ENCODE results near the gene IGFN1. TPM values are rescaled to one million over a fixed set of nuclear protein-coding genes. Genes with fewer than 3 reads are reported as not detected.

IGFN1 gene
- total RNA-seq, 4 donors from 2014 or later, result 0.14 TPM; not detected in 3

GRCh38 chr1:201222125-201222524 is 31.5 kb downstream of the IGFN1 start:
- no peaks in the 10 kb centered on the region for H3K36me3 ChIP-seq
- no peak overlapping the region for H3K27ac ChIP-seq
- H3K9me3 ChIP-seq, result no peaks in the 10 kb centered on the region
- in situ Hi-C loops (cut with MboI; ENCODE audit: low pct_ligation_motif_present in 1 of 4, low pct_unique_long_range_greater_than_20kb in 1 of 4, low sequenced_read_pairs in 3 of 4) (loop anchor here in 1 of 4 donors (10.0 kb wide), 1 partner anchor 77 kb away; no protein-coding TSS in a partner anchor), intact Hi-C loops (cut with DNase I; ENCODE audit: low total_unique reads) (loop anchor here (10.0 kb wide), 1 partner anchor 247 kb away; no protein-coding TSS in a partner anchor)
- TF ChIP-seq POLR2A (IDR thresholded peaks at IDR 0.05), result no peak
- no peak for TF ChIP-seq POLR2AphosphoS5 (IDR thresholded peaks at IDR 0.05)
- no peak for TF ChIP-seq EP300 (IDR thresholded peaks at IDR 0.05; ENCODE audit: low read depth)
- TF ChIP-seq, protein P1, sequence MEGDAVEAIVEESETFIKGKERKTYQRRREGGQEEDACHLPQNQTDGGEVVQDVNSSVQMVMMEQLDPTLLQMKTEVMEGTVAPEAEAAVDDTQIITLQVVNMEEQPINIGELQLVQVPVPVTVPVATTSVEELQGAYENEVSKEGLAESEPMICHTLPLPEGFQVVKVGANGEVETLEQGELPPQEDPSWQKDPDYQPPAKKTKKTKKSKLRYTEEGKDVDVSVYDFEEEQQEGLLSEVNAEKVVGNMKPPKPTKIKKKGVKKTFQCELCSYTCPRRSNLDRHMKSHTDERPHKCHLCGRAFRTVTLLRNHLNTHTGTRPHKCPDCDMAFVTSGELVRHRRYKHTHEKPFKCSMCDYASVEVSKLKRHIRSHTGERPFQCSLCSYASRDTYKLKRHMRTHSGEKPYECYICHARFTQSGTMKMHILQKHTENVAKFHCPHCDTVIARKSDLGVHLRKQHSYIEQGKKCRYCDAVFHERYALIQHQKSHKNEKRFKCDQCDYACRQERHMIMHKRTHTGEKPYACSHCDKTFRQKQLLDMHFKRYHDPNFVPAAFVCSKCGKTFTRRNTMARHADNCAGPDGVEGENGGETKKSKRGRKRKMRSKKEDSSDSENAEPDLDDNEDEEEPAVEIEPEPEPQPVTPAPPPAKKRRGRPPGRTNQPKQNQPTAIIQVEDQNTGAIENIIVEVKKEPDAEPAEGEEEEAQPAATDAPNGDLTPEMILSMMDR (IDR thresholded peaks at IDR 0.05), result no peak
- DNase-seq, result peak; percentile 29
- no peak overlapping the region for H3K4me3 ChIP-seq
- peaks cover 0 to 7% (median 0%) of the 10 kb centered on the region in 4 donors for H3K4me1 ChIP-seq
- no peaks in the 10 kb centered on the region for H3K27me3 ChIP-seq
- WGBS, 2 donors (ENCODE audit: low coverage in 1 of 2), result 67 to 70% methylated on average over 3 to 6 of the region's 6 CpGs

DNA sequence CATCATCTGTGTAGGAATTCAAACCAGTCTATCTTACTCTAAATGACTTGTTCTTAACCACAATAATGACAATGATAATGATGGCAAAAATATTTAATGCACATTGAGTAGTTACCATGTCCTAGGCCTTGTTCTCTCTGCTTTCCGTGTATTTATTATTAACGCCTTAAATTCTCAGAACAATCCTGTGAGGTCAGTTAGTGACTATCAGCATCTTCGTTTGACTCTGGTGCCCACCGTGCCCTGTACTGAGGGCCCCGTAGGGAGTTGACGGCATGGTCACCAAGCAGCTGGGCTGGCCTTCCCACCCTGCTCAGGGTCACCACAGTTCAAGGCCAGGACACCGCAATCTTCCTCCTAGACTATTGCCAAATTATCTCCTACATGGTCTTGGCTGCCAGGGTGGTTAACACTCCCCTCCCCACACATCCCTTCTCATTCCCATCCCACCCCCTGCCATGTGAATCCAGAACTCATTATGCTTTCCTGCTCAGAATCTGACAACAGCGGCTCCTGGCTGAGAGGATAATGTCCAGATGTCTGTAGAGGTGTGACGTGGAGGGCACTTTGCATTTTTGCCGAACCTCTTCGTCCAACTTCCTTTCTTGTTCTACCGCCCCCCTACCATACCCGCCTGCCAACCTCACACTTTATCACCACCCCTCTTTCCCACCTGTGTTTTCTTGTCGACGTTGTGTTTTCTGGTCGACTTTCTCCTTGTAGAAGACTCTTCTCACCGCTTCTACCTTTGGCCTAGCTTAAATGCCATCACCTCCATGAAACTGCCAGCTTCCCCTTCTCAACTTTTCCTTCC is 33.4 kb downstream of the IGFN1 start:
- TF ChIP-seq EP300 (IDR thresholded peaks at IDR 0.05; ENCODE audit: low read depth), result no peak
- Histone ChIP-seq H3K36me3 (no peaks in the 10 kb centered on the region), H3K4me1 (peaks cover 0 to 7% (median 0%) of the 10 kb centered on the region in 4 donors), H3K27me3 (no peaks in the 10 kb centered on the region), H3K9me3 (no peaks in the 10 kb centered on the region), H3K27ac (no peak overlapping the region), H3K4me3 (no peak overlapping the region)
- 87 to 97% methylated on average over 7 to 17 of the region's 17 CpGs for WGBS, 2 donors (ENCODE audit: low coverage in 1 of 2)
- no peak for DNase-seq
- intact Hi-C loops (cut with DNase I; ENCODE audit: low total_unique reads) (loop anchor here (10.0 kb wide), 1 partner anchor 249 kb away; no protein-coding TSS in a partner anchor), in situ Hi-C loops (cut with MboI; ENCODE audit: low pct_ligation_motif_present in 1 of 4, low pct_unique_long_range_greater_than_20kb in 1 of 4, low sequenced_read_pairs in 3 of 4) (loop anchor here in 1 of 4 donors (10.0 kb wide), 1 partner anchor 79 kb away; no protein-coding TSS in a partner anchor)

DNA sequence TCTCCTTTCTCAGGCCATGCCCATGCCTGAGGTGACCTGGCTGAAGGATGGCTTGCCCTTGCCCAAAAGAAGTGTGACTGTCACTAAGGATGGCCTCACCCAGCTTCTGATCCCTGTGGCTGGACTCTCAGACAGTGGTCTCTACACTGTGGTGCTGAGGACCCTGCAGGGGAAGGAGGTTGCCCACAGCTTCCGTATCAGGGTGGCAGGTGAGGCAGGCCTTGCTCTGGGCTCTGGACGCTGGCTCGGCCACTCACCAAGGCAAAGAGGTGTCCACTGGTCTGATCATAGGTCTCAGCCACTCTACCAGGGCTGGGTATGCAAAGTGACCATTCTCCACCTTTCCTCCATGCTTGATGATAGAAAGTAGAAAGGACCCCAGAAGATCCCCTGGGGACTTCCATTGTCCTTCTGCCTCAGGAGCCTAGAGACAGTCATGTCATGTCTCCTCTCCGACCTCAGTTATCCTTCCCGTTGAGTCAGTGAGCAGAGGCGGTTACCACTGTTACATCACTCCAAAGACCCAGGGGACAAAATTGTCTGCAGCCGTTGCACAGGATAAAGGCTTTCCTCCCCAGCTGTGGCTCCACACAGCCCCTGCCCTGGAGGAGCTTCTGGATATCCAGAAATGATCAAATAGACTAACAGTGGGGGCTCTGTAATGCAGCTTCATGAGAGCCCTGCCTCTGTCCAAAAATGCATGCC is 34.2 kb downstream of the IGFN1 start:
- WGBS, 2 donors (ENCODE audit: low coverage in 1 of 2), result 78% methylated on average over 7 of the region's 7 CpGs; no CpG with 5 or more reads in 1 of the 2 donors
- H3K9me3 ChIP-seq, result no peaks in the 10 kb centered on the region
- no peaks in the 10 kb centered on the region for H3K36me3 ChIP-seq
- DNase-seq, result no peak
- H3K27ac ChIP-seq, result no peak overlapping the region
- intact Hi-C loops (cut with DNase I; ENCODE audit: low total_unique reads), result loop anchor here (10.0 kb wide), 1 partner anchor 250 kb away; no protein-coding TSS in a partner anchor
- H3K4me3 ChIP-seq, result no peak overlapping the region
- TF ChIP-seq EP300 (IDR thresholded peaks at IDR 0.05; ENCODE audit: low read depth) (no peak), POLR2AphosphoS5 (IDR thresholded peaks at IDR 0.05) (no peak), POLR2A (IDR thresholded peaks at IDR 0.05) (no peak)
- TF ChIP-seq, protein P1 (IDR thresholded peaks at IDR 0.05), result no peak
- peaks cover 0 to 7% (median 0%) of the 10 kb centered on the region in 4 donors for H3K4me1 ChIP-seq
- H3K27me3 ChIP-seq, result no peaks in the 10 kb centered on the region
- in situ Hi-C loops (cut with MboI; ENCODE audit: low pct_ligation_motif_present in 1 of 4, low pct_unique_long_range_greater_than_20kb in 1 of 4, low sequenced_read_pairs in 3 of 4), result loop anchor here in 1 of 4 donors (10.0 kb wide), 1 partner anchor 80 kb away; no protein-coding TSS in a partner anchor

DNA sequence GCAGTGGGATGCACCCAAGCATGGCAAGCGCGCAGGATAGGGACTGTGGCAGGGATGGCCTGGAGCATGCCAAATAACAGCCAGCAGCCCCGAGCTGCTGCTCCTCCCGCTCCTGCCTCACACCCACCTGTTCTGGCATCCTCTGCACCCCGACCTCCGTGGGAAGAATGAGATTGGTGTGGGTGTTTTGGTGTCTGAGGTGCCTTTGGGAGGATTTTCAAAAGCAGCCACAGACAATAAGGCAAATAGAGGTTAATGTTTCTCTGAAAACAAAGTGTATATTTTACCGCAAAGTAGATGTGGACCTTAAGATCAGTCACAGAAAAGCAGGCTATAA is 35.5 kb downstream of the IGFN1 start:
- intact Hi-C loops (cut with DNase I; ENCODE audit: low total_unique reads), result loop anchor here (10.0 kb wide), 1 partner anchor 251 kb away; no protein-coding TSS in a partner anchor
- Histone ChIP-seq H3K27me3 (no peaks in the 10 kb centered on the region), H3K36me3 (no peaks in the 10 kb centered on the region), H3K4me3 (no peak overlapping the region), H3K27ac (no peak overlapping the region), H3K9me3 (no peaks in the 10 kb centered on the region), H3K4me1 (peaks cover 0 to 7% (median 0%) of the 10 kb centered on the region in 4 donors)
- WGBS, 2 donors (ENCODE audit: low coverage in 1 of 2), result 72 to 77% methylated on average over 1 to 7 of the region's 7 CpGs
- in situ Hi-C loops (cut with MboI; ENCODE audit: low pct_ligation_motif_present in 1 of 4, low pct_unique_long_range_greater_than_20kb in 1 of 4, low sequenced_read_pairs in 3 of 4), result loop anchor here in 1 of 4 donors (10.0 kb wide), 1 partner anchor 81 kb away; no protein-coding TSS in a partner anchor
- DNase-seq, result no peak
- TF ChIP-seq, protein P1 (IDR thresholded peaks at IDR 0.05), result no peak

Measured in transverse colon (tissue), 4 donors.